OCI-LY7 (cell line): ENCODE data around the gene NCEH1.

Experiments
- CTCF ChIP-seq: fragments of 200-600 bp; sonication (generic); conservative IDR thresholded peaks from 2 replicates; pipeline ENCODE4 v1.5.1; 2014; ENCODE audit warnings: mild to moderate bottlenecking, antibody characterized with exemption, low read length, moderate library complexity, mixed read lengths
- EZH2phosphoT487 ChIP-seq: fragments of 200-600 bp; sonication (generic); IDR thresholded peaks from 2 replicates; pipeline ENCODE4 v1.6.1; 2018; ENCODE audit warnings: low read depth, borderline replicate concordance, mild to moderate bottlenecking, mixed run types, antibody characterized with exemption, low read length, moderate library complexity, mixed read lengths

GRCh38 chr3:172581757-172582166 is 129.1 kb downstream of the NCEH1 start:
- no peak for TF ChIP-seq EZH2phosphoT487
- TF ChIP-seq CTCF, result no peak
